ENCODE measurements around the gene OR5AC2.

Gene OR5AC2, protein sequence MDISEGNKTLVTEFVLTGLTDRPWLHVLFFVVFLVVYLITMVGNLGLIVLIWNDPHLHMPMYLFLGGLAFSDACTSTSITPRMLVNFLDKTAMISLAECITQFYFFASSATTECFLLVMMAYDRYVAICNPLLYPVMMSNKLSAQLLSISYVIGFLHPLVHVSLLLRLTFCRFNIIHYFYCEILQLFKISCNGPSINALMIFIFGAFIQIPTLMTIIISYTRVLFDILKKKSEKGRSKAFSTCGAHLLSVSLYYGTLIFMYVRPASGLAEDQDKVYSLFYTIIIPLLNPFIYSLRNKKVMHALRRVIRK

DNA sequence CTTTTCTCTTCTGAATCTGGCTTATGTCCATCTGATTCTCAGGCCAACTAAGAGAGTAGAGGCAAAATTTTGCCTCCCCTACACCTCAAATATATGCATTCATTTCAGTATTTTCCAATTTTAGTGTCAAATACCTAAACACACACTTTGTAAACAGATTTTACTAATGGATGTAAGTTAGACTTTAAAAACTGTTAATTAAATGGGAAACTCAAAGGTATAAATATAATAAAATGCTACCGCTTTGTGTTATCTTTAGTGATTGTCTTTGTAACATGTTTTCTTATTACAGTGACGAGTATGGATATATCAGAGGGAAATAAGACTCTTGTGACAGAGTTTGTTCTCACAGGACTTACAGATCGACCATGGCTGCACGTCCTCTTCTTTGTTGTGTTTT, at the start of gene OR5AC2:
OR5AC2 (plus strand) TSS at position 301 of the 400 bp plus-strand sequence; CDS start at position 301, 0 bp downstream.
- no peaks in the 10 kb centered on the region for H3K27me3 Mint-ChIP-seq
- no peak within 1 kb of the TSS for H3K27ac Mint-ChIP-seq
- no peaks in the 10 kb centered on the region for H3K4me1 Mint-ChIP-seq

DNA sequence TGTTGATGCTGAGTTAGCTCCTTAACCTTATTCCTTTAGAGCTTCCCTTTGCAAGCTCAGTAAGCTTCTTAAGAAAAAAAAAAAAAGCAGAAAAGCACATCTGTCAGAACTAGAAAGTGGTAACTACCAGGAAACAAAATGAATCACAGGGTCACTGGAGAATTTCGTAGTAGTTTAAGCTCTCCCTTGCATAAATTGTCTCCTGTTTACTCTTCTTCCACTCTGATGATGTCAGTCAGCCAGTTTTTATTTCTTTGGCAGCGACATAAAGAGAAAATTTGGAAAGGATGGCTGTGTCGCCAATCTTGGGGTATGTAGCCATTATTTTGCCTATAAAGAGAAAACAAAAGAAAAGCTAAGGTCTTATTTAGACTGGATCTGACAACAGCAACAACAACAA, 48.7 kb upstream of the OR5AC2 start:
- Mint-ChIP-seq H3K4me3 (no peak overlapping the region), H3K27ac (no peak overlapping the region), H3K36me3 (peaks cover 0 to 3% of the 10 kb centered on the region in 2 donors), H3K27me3 (peaks cover 3 to 28% of the 10 kb centered on the region in 2 donors), H3K4me1 (peaks cover 3 to 7% of the 10 kb centered on the region in 2 donors), H3K9me3 (peaks cover 3 to 4% of the 10 kb centered on the region in 2 donors)
- ATAC-seq (replicated peaks) (no peak), DNase-seq (no peak)

More for the DNA sequence above, at the start of gene OR5AC2:
- no peak within 1 kb of the TSS for H3K4me3 Mint-ChIP-seq
- DNase-seq: no peak
- ATAC-seq (replicated peaks): no peak
- peaks cover 0 to 4% of the 10 kb centered on the region in 2 donors for H3K9me3 Mint-ChIP-seq
- no peaks in the 10 kb centered on the region for H3K36me3 Mint-ChIP-seq

DNA sequence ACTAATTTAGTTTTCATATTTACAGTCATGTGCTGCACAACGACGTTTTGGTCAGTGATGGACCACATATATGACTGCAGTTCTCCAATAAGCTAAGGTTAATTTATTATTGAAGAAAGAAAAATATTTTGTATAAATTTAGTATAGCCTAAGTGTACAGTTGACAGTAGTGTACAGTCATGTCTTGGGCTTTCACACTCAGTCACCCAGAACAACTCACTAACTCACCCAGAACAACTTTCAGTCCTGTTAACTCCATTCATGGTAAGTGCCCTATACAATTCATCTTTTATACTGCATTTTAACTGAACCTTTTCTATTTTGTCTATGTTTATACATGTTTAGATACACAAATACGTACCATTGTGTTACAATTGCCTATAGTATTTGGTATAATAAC, 48.1 kb upstream of the OR5AC2 start:
- no peak for DNase-seq
- H3K4me3 Mint-ChIP-seq: peak overlapping the region in 1 of 2 donors; percentile 84

DNA sequence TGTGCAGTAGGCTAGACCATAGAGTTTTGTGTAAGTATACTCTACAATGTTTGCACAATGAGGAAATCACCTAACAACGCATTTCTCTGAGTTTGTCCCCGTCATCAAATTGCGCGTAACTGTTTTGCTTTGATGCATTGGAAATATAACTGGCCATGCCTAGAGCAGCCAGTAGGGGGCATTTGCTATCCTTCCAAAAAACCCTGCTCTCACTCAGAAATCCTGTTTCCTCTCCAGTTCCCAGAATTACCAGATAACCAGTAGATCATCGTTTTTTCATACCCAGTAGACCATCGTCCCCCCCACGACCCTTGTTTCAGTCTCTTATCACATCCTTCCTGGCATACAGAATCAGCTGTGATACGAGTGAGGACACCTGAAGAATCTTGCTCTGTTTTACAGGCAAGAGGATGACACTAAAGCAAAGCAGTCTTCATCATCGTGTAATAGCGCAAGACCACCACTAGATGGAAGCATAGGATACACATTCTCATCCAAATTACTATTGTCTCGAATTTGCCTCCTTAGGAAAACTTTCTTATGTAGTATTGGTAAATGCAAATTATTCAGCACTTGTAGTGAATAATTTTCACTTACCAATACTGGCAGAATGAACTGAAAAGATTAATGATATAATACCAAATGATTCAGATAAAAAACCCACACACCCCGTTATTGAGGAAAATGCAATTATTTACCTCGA, 47.5 kb upstream of the OR5AC2 start:
- peak; percentile 62 for DNase-seq
- ATAC-seq (replicated peaks): peak; percentile 98
- H3K4me3 Mint-ChIP-seq: peak overlapping the region; percentile 84 to 87
- H3K36me3 Mint-ChIP-seq: peaks cover 0 to 3% of the 10 kb centered on the region in 2 donors
- peak overlapping the region; percentile 84 for H3K27ac Mint-ChIP-seq
- peaks cover 3 to 29% of the 10 kb centered on the region in 2 donors for H3K27me3 Mint-ChIP-seq
- peaks cover 3 to 4% of the 10 kb centered on the region in 2 donors for H3K9me3 Mint-ChIP-seq
- peaks cover 3 to 7% of the 10 kb centered on the region in 2 donors for H3K4me1 Mint-ChIP-seq

More for the DNA sequence above, 48.1 kb upstream of the OR5AC2 start:
- peak overlapping the region; percentile 84 for H3K27ac Mint-ChIP-seq
- peaks cover 0 to 3% of the 10 kb centered on the region in 2 donors for H3K36me3 Mint-ChIP-seq
- H3K27me3 Mint-ChIP-seq: peaks cover 3 to 29% of the 10 kb centered on the region in 2 donors
- no peak for ATAC-seq (replicated peaks)
- peaks cover 3 to 4% of the 10 kb centered on the region in 2 donors for H3K9me3 Mint-ChIP-seq
- peaks cover 3 to 7% of the 10 kb centered on the region in 2 donors for H3K4me1 Mint-ChIP-seq

DNA sequence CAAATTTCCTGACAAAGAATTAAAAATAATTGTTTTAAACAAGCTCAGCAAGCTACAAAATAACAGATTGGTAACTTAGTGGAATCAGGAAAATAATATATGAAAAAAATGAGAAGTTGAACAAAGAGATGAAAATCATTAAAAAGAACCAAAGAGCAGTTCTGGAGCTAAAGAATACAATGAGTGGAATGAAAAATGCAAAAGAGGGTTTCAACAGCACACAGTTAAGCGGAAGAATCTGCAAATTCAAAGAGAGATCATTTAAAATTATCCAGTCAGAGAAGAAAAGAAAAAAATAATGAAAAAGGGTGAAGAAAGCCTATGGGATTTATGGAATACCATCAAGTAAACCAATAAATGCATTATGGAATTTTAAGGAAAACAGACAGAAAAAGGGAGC, 45.6 kb upstream of the OR5AC2 start:
- no peak overlapping the region for H3K4me3 Mint-ChIP-seq
- ATAC-seq (replicated peaks) (no peak), DNase-seq (no peak)
- H3K27ac Mint-ChIP-seq: no peak overlapping the region
- peaks cover 3 to 7% of the 10 kb centered on the region in 2 donors for H3K4me1 Mint-ChIP-seq
- H3K27me3 Mint-ChIP-seq: peaks cover 3 to 31% of the 10 kb centered on the region in 2 donors
- peaks cover 3 to 4% of the 10 kb centered on the region in 2 donors for H3K9me3 Mint-ChIP-seq
- peaks cover 0 to 3% of the 10 kb centered on the region in 2 donors for H3K36me3 Mint-ChIP-seq

DNA sequence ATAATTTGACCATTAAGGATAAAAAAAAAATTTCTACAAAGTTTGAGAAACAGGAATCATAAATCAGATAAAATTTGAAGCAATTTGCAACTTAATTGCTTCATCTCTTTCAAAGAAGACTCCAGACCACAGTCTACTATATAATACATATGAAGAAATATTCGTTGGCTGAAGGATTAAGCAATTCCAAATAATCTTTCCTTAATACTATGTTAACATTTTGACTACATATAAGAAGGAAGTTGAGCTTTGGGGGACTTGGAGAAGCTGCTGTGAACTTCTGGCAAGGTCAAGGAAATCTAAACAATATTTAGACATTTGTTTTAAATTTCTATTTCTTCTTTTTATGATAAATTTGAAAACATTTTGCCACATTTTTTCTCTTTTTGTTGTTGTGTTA, 38.4 kb upstream of the OR5AC2 start:
- no peak overlapping the region for H3K4me3 Mint-ChIP-seq
- ATAC-seq (replicated peaks): no peak

DNA sequence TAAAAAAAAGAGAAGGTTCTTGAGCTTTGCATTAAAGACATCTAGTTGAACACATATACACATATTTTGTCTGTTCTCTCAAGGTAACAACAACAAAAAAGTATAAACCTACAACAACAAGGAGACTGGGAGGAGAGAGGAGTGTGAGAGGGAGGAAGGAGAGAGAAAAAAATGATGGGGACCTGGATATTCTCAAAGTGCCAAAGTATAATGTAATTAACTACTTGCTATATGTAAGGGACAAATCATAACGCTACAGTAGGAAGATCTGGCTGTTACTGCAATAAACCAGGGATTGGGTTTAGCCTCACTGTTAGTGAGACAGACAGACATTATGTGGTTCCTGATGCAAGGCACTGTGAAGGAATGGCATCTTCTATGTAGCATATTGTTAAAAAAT, 37.7 kb upstream of the OR5AC2 start:
- Mint-ChIP-seq H3K27me3 (peaks cover 0 to 11% of the 10 kb centered on the region in 2 donors), H3K36me3 (no peaks in the 10 kb centered on the region), H3K27ac (no peak overlapping the region), H3K9me3 (no peaks in the 10 kb centered on the region), H3K4me3 (no peak overlapping the region), H3K4me1 (no peaks in the 10 kb centered on the region)
- DNase-seq (no peak), ATAC-seq (replicated peaks) (no peak)

More for the DNA sequence above, 38.4 kb upstream of the OR5AC2 start:
- H3K36me3 Mint-ChIP-seq: no peaks in the 10 kb centered on the region
- H3K4me1 Mint-ChIP-seq: no peaks in the 10 kb centered on the region
- H3K27ac Mint-ChIP-seq: no peak overlapping the region
- DNase-seq: no peak
- no peaks in the 10 kb centered on the region for H3K9me3 Mint-ChIP-seq
- H3K27me3 Mint-ChIP-seq: peaks cover 0 to 11% of the 10 kb centered on the region in 2 donors

DNA sequence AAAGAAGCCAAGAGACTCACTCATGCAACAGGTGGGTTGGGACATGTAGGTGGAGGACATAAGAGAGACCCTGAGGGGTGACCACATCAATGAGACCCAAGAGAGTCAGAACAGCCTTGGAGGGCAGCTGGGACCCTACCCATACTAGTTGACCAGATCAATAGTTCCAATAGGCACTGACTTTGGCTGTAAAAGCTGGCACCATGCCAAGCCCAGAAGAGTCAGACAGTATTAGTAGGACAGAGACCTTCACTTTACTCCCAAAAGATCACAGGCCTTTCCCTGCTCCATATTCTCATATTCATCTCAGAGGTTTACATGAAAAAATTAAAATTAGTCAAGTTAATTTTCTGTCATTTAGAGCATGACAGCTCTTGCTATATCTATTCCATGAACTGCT, 30.9 kb upstream of the OR5AC2 start:
- ATAC-seq (replicated peaks): no peak
- no peaks in the 10 kb centered on the region for H3K9me3 Mint-ChIP-seq
- H3K36me3 Mint-ChIP-seq: no peaks in the 10 kb centered on the region
- DNase-seq: no peak
- H3K4me1 Mint-ChIP-seq: no peaks in the 10 kb centered on the region
- H3K27ac Mint-ChIP-seq: no peak overlapping the region
- peaks cover 7 to 11% of the 10 kb centered on the region in 2 donors for H3K27me3 Mint-ChIP-seq
- no peak overlapping the region for H3K4me3 Mint-ChIP-seq

DNA sequence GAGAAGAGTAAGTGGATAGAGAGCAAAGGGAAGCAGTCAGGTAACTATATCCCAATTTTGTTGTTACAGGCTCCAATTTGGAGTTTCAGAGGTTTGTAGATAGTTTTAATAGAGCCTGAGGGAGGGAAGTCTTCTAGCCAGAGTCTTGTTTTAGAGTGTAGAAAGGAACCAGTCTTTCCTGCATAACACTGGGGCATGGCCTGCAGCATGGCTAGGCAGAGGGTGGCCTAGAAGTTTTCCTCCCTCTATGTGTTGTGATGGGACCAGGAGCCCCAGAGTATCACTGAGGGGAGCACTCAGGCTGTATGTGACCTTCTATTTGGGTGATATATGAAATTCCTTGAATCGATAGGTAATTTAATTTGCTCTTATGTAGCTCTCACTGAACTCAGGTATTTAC, 29.3 kb upstream of the OR5AC2 start:
- Mint-ChIP-seq H3K4me3 (no peak overlapping the region), H3K9me3 (no peaks in the 10 kb centered on the region), H3K36me3 (no peaks in the 10 kb centered on the region), H3K4me1 (no peaks in the 10 kb centered on the region), H3K27me3 (peaks cover 6 to 7% of the 10 kb centered on the region in 2 donors), H3K27ac (no peak overlapping the region)
- DNase-seq (no peak), ATAC-seq (replicated peaks) (no peak)

DNA sequence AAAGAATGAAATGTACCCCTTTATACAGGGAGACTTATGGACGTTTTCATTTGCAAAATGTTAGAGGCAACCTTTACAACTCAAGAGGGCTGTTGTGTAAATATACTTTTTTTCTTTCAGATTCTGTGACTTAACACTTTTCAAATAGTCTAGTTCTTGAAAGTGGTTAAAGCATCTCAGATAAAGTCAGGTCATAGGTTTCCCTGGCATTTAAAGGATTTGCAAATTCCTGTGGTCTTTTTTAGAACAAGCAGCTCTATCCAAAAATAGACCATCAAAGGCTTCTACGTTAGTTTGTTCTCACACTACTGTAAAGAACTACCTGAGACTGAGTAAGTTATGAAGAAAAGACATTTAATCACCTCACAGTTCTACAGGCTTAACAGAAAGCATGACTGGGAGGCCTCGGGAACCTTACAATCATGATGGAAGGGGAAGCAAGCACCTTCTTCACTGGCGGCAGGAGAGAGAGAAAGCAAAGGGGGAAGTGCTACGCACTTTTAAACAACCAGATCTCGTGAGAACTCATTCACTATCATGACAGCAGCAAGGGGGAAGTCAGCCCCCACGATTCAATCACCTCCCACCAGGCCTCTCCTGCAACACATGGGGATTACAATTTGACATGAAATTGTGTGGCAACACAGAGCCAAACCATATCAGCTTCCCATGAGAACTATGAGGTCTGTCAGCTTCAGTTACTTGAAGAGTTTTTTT, 28.6 kb upstream of the OR5AC2 start:
- Mint-ChIP-seq H3K4me1 (no peaks in the 10 kb centered on the region), H3K27ac (no peak overlapping the region), H3K27me3 (peaks cover 6 to 7% of the 10 kb centered on the region in 2 donors), H3K4me3 (no peak overlapping the region), H3K36me3 (no peaks in the 10 kb centered on the region), H3K9me3 (no peaks in the 10 kb centered on the region)
- DNase-seq (no peak), ATAC-seq (replicated peaks) (no peak)

DNA sequence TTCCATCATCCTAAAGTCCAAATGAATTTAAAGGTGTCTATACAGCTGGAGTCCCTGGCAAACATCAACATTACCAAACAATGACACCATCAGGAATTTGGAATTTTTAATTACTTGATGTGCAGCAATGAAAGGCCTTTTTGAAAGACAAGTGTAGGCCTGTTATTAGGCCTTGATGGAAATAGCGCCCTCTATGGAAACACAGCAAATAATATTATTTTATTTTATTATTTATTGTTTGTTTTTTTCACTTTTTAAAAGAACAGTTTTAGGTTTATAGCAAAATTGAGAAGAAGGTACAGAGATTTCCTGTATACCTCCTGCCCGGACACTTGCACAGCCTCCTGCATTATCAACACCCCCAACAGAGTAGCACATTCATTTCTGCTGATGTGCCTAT, 18.1 kb upstream of the OR5AC2 start:
- ATAC-seq (replicated peaks): no peak
- H3K27ac Mint-ChIP-seq: no peak overlapping the region
- H3K9me3 Mint-ChIP-seq: no peaks in the 10 kb centered on the region
- H3K36me3 Mint-ChIP-seq: no peaks in the 10 kb centered on the region
- no peak overlapping the region for H3K4me3 Mint-ChIP-seq
- peaks cover 0 to 6% of the 10 kb centered on the region in 2 donors for H3K27me3 Mint-ChIP-seq
- no peaks in the 10 kb centered on the region for H3K4me1 Mint-ChIP-seq
- DNase-seq: no peak

DNA sequence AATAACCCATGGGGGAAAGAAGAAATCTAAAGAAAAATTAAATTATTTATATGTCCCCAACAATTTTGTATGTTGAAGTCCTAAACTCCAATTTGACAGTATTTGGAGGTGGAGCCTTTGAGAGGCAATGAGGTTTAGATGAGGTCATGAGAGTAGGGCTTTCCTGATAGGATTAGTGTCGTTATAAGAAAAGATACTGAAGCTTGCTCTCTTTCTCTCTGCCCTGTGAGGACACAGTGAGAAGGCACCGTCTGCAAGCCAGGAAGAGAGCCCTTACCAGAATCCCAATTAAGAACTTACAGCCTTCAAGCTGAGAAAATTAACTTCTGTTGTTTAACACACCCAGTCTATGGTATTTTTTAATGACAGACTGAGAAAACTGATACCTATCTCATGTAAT, 16.1 kb upstream of the OR5AC2 start:
- Mint-ChIP-seq H3K4me1 (no peaks in the 10 kb centered on the region), H3K36me3 (no peaks in the 10 kb centered on the region), H3K27ac (no peak overlapping the region), H3K9me3 (no peaks in the 10 kb centered on the region), H3K4me3 (no peak overlapping the region), H3K27me3 (peaks cover 0 to 6% of the 10 kb centered on the region in 2 donors)
- no peak for DNase-seq
- no peak for ATAC-seq (replicated peaks)

DNA sequence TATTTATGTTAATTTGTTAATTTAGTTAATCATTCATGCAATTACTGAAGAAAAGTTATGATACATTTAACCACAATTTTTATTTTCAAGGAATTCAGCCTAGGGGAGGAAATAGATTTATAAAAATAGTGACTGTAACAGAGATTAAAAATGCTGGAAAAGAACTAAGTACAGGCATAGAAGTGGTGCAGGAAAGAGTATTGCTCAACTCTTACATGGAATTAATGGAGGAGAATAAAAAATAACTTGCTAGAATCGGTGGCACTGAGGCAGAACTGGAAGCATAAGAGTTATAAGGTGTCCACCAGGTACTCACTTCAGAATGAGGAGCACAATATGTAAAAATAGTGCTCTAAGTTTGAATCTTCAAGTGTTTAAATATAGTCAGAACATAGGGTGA, 13.5 kb upstream of the OR5AC2 start:
- no peak for ATAC-seq (replicated peaks)
- Mint-ChIP-seq H3K4me1 (no peaks in the 10 kb centered on the region), H3K27ac (no peak overlapping the region), H3K36me3 (no peaks in the 10 kb centered on the region), H3K4me3 (no peak overlapping the region), H3K9me3 (no peaks in the 10 kb centered on the region), H3K27me3 (no peaks in the 10 kb centered on the region)
- no peak for DNase-seq

DNA sequence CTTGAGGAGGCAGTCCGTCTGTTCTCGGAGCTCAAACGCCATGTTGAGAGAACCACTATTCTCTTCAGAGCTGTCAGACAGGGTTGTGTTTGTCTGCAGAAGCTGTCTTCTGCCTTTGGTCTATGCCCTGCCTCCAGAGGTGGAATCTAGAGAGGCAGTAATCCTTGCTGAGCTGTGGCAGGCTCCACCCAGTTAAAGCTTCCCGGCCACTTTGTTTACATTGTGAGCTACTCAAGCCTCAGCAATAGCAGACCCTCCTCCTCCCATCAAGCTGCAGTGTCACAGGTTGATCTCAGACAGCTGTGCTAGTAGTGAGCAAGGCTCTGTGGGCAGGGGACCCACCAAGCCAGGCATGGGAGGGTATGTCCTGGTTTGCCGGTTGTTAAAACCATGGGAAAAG, 8.9 kb downstream of the OR5AC2 start:
- no peaks in the 10 kb centered on the region for H3K27me3 Mint-ChIP-seq

More for the DNA sequence above, 8.9 kb downstream of the OR5AC2 start:
- H3K4me3 Mint-ChIP-seq: no peak overlapping the region
- ATAC-seq (replicated peaks) (no peak), DNase-seq (no peak)
- peaks cover 0 to 5% of the 10 kb centered on the region in 2 donors for H3K9me3 Mint-ChIP-seq
- H3K4me1 Mint-ChIP-seq: no peaks in the 10 kb centered on the region
- no peak overlapping the region for H3K27ac Mint-ChIP-seq
- no peaks in the 10 kb centered on the region for H3K36me3 Mint-ChIP-seq
